ENCODE data around the gene KLK1. TPM values are rescaled to one million over a fixed set of nuclear protein-coding genes. Genes with fewer than 3 reads are reported as not detected.

Gene KLK1
- total and polyA plus RNA-seq, 10 donors, result 1.3 to 56.5 (median 14.3) TPM

DNA sequence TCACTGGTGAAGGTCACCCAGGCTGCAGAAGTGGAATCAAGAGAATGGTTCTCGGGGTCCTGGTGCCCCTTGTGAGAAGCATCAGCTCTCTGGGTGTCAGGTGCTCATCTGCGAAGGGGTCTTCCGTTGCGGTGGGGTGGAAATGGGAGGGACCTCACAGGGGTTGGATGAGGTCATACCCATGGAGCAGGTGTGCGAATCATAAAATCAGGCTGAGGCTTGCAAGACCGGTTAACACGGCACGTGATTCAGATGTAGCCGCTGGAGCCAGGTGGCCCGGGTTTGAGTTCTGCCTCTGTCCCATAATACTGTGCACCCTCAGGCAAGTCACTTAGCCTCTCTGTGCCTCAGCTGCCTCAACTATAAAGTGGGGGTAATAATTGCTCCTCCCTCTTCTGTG, 13.7 kb upstream of the KLK1 start:
- H3K4me3 ChIP-seq, result no peak overlapping the region
- peaks cover 0 to 82% (median 14%) of the 10 kb centered on the region in 7 donors for H3K27me3 ChIP-seq (replicated peaks in 1 of 7)
- peak; percentile 41 for DNase-seq
- TF ChIP-seq POLR2A (IDR thresholded peaks at IDR 0.05), result no peak
- TF ChIP-seq, protein P1, sequence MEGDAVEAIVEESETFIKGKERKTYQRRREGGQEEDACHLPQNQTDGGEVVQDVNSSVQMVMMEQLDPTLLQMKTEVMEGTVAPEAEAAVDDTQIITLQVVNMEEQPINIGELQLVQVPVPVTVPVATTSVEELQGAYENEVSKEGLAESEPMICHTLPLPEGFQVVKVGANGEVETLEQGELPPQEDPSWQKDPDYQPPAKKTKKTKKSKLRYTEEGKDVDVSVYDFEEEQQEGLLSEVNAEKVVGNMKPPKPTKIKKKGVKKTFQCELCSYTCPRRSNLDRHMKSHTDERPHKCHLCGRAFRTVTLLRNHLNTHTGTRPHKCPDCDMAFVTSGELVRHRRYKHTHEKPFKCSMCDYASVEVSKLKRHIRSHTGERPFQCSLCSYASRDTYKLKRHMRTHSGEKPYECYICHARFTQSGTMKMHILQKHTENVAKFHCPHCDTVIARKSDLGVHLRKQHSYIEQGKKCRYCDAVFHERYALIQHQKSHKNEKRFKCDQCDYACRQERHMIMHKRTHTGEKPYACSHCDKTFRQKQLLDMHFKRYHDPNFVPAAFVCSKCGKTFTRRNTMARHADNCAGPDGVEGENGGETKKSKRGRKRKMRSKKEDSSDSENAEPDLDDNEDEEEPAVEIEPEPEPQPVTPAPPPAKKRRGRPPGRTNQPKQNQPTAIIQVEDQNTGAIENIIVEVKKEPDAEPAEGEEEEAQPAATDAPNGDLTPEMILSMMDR (IDR thresholded peaks at IDR 0.05 in 8 of 11, conservative IDR thresholded peaks at IDR 0.05 in 3 of 11), result no peak
- H3K27ac ChIP-seq, result no peak overlapping the region
- H3K36me3 ChIP-seq, result no peaks in the 10 kb centered on the region
- WGBS, 5 donors, result 75 to 87% (median 83%) methylated on average over 10 of the region's 10 CpGs
- intact Hi-C loops (cut with DNase I; ENCODE audit: low total_unique reads), result no loop called here
- H3K9me3 ChIP-seq, result peaks cover 0 to 11% (median 7%) of the 10 kb centered on the region in 8 donors
- H3K4me1 ChIP-seq, result peaks cover 0 to 17% (median 10%) of the 10 kb centered on the region in 6 donors

DNA sequence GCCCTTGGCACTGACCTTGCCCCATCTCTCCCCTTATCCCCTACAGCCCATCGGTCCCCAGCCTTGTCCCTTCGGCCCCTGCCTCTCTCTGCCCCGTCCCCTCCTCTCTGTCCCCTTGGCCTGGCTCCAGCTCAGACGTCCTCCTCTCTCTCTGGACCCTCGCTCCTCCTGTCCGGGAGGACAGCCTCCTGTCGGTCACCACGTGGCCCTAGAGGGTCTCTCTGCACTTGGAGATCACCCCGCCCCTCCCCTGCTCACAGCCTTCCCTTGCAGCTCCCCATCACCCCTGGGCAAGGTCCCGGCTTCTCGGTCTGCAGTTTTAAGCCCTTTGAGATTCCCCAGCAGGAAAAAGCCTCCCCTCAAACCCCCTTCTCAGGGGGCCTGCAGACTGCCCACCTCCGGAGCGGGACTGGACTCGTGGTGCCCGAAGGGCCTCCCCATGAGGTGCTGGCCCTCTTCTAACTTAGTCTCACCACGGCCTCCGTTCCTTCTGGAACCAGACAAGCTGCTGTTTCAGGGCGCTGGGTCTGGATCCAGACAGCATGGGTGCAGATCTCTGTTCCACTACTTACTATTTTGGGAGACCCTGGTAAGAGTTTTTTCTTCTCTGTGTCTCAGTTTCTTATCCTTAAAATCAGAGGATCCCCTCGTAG, 13.1 kb upstream of the KLK1 start:
- Histone ChIP-seq H3K4me3 (peak overlapping the region in 3 of 8 donors; percentile 51 to 75 (median 58)), H3K9me3 (peaks cover 0 to 4% (median under 1%) of the 10 kb centered on the region in 8 donors), H3K36me3 (no peaks in the 10 kb centered on the region), H3K27ac (no peak overlapping the region), H3K4me1 (peaks cover 0 to 17% (median 10%) of the 10 kb centered on the region in 6 donors), H3K27me3 (replicated peaks in 1 of 7) (peaks cover 0 to 86% (median 14%) of the 10 kb centered on the region in 7 donors)
- intact Hi-C loops (cut with DNase I; ENCODE audit: low total_unique reads), result no loop called here
- WGBS, 5 donors, result 45 to 52% (median 46%) methylated on average over 19 of the region's 19 CpGs
- DNase-seq, result peak; percentile 59
- TF ChIP-seq, protein P1 (IDR thresholded peaks at IDR 0.05 in 8 of 11, conservative IDR thresholded peaks at IDR 0.05 in 3 of 11), result no peak
- TF ChIP-seq POLR2A (IDR thresholded peaks at IDR 0.05), result no peak
- no peak for TF ChIP-seq POLR2AphosphoS5 (IDR thresholded peaks at IDR 0.05)

DNA sequence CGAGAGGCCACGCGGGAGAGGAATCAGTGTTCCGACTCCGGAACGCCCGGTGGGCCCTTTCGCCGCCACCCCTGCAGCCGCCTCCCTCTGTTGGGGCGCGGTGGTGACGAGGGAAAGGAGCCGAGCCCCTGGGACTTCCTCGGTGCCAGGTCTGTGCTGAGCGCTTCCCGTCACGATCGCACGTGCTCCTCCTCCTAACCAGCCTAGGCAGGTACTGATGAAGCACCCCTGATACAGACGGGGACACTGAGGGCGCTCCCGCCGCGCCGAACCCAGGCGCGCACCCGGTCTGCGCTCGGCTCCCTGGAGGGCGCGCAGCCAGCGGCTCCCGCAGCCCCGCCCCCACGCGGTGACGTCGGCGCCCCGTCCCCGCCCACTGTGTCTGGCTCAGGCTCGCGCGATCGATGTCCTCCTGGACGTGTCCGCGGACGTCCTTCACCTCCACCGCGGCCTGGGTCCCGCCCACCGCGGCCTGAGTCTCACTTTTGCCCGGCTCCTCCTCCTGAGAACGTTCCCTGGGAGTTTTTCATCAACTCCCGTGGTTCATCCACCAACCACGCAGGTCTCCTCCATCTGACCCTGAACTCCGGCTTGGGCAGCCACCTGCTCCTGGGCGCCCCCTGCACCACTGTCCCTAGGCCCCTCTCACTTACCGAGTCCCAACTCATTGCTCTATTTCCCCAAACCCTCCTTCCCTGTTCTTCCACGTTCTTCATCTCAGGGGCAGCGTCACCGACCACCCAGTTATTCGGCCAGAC, 12.4 kb upstream of the KLK1 start:
- WGBS, 5 donors, result 2 to 4% (median 3%) methylated on average over 32 to 67 of the region's 67 CpGs
- no peaks in the 10 kb centered on the region for H3K9me3 ChIP-seq
- TF ChIP-seq, protein P1 (IDR thresholded peaks at IDR 0.05 in 8 of 11, conservative IDR thresholded peaks at IDR 0.05 in 3 of 11), result no peak
- peak; percentile 60 to 82 (median 80) for TF ChIP-seq POLR2AphosphoS5 (IDR thresholded peaks at IDR 0.05)
- TF ChIP-seq POLR2A (IDR thresholded peaks at IDR 0.05), result no peak
- H3K4me1 ChIP-seq, result peaks cover 0 to 17% (median 10%) of the 10 kb centered on the region in 6 donors
- peak overlapping the region; percentile 34 to 75 (median 48) for H3K4me3 ChIP-seq
- peaks cover 0 to 86% (median 14%) of the 10 kb centered on the region in 7 donors for H3K27me3 ChIP-seq (replicated peaks in 1 of 7)
- no peaks in the 10 kb centered on the region for H3K36me3 ChIP-seq
- intact Hi-C loops (cut with DNase I; ENCODE audit: low total_unique reads), result no loop called here
- DNase-seq, result peak; percentile 90
- peak overlapping the region in 2 of 8 donors; percentile 3 to 19 for H3K27ac ChIP-seq
